H1 (cell line): Measurements from ENCODE around the gene GZMA. TPM values are rescaled to one million over a fixed set of nuclear protein-coding genes. Genes with fewer than 3 reads are reported as not detected.

Source experiments
- HDAC2 ChIP-seq, 2 experiments: fragments of 300-600 bp in 1 of 2; sonication (generic) in 1 of 2; IDR thresholded peaks; 2 replicates each; pipeline ENCODE4 v1.6.1; 2011 to 2012; ENCODE audit warnings: low read depth in 2 of 2, low read length in 2 of 2, mild to moderate bottlenecking in 2 of 2, moderate library complexity in 2 of 2, borderline replicate concordance in 1 of 2, inconsistent platforms in 1 of 2
- JUND ChIP-seq: IDR thresholded peaks from 2 replicates; pipeline ENCODE4 v1.6.1; 2011; ENCODE audit warnings: mild to moderate bottlenecking, improper control_type of control experiment, low read length
- MAX ChIP-seq: IDR thresholded peaks from 2 replicates; pipeline ENCODE4 v1.6.1; 2012; ENCODE audit warnings: inconsistent platforms
- RNF2 ChIP-seq: fragments of 200-900, 300-1000 bp; sonication (generic); IDR thresholded peaks from 2 replicates; pipeline ENCODE4 v1.7.1; 2016; ENCODE audit warnings: borderline replicate concordance, low read depth, mild to moderate bottlenecking, antibody characterized with exemption, low read length; ENCODE audit not compliant: poor library complexity, severe bottlenecking; ENCODE audit errors: missing control alignments
- polyA plus RNA-seq, 7 experiments: library from polyadenylated mRNA; depleted of rRNA in 3 of 7; stranded (reverse) in 5 of 7; unstranded in 2 of 7; fragments of >200 nt in 5 of 7; fragments of 200-250 nt in 2 of 7; gene quantifications; 1 replicate in 5 of 7; 2 replicates in 1 of 7; 4 replicates in 1 of 7; pipeline versions ENCODE4 v1.2.1 to v1.2.3, GENCODE V29; 2011 to 2013; ENCODE audit warnings: missing spikeins in 2 of 7, mixed read lengths in 2 of 7
- total RNA-seq: library from RNA; stranded (reverse); fragmentation: NEBNext Ultra II Directional; extraction: Animal tissue kit (Norgen Biotek cat#: 25700); gene quantifications from 2 replicates; pipeline ENCODE4 v1.2.1, GENCODE V29; 2021
- TF ChIP-seq, protein P1 (sequence below): fragments of 300-600 bp; sonication (generic); IDR thresholded peaks from 2 replicates; pipeline ENCODE4 v1.7.1; 2012; ENCODE audit warnings: low read length, moderate library complexity, mild to moderate bottlenecking, inconsistent platforms; ENCODE audit not compliant: insufficient replicate concordance
- TF ChIP-seq, protein P2 (sequence below): IDR thresholded peaks from 2 replicates; pipeline ENCODE4 v1.6.1; 2012; ENCODE audit warnings: low read length, inconsistent platforms

The GZMA gene
- total and polyA plus RNA-seq, 2 of the 8 experiments (the other 6 are each of a cell fraction or from before 2014, with no cell fraction given) = not detected

DNA sequence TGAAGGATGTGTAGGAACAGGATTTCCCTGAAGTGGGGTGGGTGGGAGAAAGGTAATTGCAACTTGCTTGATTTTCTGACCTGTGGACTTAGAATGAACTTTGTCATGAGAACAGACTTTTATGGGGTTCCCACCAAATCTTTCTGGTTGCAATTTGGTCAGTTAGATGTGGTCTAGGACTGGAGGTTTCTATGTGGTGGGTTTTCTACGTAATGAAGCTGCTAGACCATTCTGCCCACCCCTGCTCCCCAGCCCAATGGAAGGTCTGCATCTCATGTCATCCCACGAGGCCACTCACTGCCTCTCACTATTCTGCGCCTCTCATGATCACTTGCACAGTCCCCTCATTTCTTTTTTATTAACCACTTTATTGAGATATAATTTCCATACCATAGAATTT lies 37.9 kb upstream of the GZMA start (continued):
- TF ChIP-seq, protein P1, sequence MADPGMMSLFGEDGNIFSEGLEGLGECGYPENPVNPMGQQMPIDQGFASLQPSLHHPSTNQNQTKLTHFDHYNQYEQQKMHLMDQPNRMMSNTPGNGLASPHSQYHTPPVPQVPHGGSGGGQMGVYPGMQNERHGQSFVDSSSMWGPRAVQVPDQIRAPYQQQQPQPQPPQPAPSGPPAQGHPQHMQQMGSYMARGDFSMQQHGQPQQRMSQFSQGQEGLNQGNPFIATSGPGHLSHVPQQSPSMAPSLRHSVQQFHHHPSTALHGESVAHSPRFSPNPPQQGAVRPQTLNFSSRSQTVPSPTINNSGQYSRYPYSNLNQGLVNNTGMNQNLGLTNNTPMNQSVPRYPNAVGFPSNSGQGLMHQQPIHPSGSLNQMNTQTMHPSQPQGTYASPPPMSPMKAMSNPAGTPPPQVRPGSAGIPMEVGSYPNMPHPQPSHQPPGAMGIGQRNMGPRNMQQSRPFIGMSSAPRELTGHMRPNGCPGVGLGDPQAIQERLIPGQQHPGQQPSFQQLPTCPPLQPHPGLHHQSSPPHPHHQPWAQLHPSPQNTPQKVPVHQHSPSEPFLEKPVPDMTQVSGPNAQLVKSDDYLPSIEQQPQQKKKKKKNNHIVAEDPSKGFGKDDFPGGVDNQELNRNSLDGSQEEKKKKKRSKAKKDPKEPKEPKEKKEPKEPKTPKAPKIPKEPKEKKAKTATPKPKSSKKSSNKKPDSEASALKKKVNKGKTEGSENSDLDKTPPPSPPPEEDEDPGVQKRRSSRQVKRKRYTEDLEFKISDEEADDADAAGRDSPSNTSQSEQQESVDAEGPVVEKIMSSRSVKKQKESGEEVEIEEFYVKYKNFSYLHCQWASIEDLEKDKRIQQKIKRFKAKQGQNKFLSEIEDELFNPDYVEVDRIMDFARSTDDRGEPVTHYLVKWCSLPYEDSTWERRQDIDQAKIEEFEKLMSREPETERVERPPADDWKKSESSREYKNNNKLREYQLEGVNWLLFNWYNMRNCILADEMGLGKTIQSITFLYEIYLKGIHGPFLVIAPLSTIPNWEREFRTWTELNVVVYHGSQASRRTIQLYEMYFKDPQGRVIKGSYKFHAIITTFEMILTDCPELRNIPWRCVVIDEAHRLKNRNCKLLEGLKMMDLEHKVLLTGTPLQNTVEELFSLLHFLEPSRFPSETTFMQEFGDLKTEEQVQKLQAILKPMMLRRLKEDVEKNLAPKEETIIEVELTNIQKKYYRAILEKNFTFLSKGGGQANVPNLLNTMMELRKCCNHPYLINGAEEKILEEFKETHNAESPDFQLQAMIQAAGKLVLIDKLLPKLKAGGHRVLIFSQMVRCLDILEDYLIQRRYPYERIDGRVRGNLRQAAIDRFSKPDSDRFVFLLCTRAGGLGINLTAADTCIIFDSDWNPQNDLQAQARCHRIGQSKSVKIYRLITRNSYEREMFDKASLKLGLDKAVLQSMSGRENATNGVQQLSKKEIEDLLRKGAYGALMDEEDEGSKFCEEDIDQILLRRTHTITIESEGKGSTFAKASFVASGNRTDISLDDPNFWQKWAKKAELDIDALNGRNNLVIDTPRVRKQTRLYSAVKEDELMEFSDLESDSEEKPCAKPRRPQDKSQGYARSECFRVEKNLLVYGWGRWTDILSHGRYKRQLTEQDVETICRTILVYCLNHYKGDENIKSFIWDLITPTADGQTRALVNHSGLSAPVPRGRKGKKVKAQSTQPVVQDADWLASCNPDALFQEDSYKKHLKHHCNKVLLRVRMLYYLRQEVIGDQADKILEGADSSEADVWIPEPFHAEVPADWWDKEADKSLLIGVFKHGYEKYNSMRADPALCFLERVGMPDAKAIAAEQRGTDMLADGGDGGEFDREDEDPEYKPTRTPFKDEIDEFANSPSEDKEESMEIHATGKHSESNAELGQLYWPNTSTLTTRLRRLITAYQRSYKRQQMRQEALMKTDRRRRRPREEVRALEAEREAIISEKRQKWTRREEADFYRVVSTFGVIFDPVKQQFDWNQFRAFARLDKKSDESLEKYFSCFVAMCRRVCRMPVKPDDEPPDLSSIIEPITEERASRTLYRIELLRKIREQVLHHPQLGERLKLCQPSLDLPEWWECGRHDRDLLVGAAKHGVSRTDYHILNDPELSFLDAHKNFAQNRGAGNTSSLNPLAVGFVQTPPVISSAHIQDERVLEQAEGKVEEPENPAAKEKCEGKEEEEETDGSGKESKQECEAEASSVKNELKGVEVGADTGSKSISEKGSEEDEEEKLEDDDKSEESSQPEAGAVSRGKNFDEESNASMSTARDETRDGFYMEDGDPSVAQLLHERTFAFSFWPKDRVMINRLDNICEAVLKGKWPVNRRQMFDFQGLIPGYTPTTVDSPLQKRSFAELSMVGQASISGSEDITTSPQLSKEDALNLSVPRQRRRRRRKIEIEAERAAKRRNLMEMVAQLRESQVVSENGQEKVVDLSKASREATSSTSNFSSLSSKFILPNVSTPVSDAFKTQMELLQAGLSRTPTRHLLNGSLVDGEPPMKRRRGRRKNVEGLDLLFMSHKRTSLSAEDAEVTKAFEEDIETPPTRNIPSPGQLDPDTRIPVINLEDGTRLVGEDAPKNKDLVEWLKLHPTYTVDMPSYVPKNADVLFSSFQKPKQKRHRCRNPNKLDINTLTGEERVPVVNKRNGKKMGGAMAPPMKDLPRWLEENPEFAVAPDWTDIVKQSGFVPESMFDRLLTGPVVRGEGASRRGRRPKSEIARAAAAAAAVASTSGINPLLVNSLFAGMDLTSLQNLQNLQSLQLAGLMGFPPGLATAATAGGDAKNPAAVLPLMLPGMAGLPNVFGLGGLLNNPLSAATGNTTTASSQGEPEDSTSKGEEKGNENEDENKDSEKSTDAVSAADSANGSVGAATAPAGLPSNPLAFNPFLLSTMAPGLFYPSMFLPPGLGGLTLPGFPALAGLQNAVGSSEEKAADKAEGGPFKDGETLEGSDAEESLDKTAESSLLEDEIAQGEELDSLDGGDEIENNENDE = no peak
- no peak for TF ChIP-seq MAX
- no peak for TF ChIP-seq JUND
- no peak for TF ChIP-seq RNF2
- no peak for TF ChIP-seq HDAC2 (IDR thresholded peaks at IDR 0.05; ENCODE audit: borderline replicate concordance in 1 of 2, low read depth in 2 of 2, low read length in 2 of 2)
- TF ChIP-seq, protein P2, sequence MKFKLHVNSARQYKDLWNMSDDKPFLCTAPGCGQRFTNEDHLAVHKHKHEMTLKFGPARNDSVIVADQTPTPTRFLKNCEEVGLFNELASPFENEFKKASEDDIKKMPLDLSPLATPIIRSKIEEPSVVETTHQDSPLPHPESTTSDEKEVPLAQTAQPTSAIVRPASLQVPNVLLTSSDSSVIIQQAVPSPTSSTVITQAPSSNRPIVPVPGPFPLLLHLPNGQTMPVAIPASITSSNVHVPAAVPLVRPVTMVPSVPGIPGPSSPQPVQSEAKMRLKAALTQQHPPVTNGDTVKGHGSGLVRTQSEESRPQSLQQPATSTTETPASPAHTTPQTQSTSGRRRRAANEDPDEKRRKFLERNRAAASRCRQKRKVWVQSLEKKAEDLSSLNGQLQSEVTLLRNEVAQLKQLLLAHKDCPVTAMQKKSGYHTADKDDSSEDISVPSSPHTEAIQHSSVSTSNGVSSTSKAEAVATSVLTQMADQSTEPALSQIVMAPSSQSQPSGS = no peak
